Embryonic facial prominence (tissue), 1 donor: ENCODE measurements around the gene RNPEP.
"Not testable (repeated sequence)": the region's sequence is repeated elsewhere in the genome, so short reads cannot be mapped to it uniquely, and the experiment has no call there.

Experiments used
- DNase-seq: peaks from one replicate; pipeline ENCODE4 v3.0.0-alpha.2; 2016; ENCODE audit errors: extremely low spot score

The RNPEP gene

GRCh38 chr1:202034683-202035462 is 52.4 kb downstream of the RNPEP start:
- DNase-seq = peak; percentile 45

- DNase-seq = no peak
These were observed 54.3 kb downstream of the RNPEP start for GRCh38 chr1:202036595-202037387.

GRCh38 chr1:202037706-202038296 is 55.4 kb downstream of the RNPEP start:
- DNase-seq = no peak

- no peak for DNase-seq
These were observed 56.4 kb downstream of the RNPEP start for GRCh38 chr1:202038688-202039346.

DNA sequence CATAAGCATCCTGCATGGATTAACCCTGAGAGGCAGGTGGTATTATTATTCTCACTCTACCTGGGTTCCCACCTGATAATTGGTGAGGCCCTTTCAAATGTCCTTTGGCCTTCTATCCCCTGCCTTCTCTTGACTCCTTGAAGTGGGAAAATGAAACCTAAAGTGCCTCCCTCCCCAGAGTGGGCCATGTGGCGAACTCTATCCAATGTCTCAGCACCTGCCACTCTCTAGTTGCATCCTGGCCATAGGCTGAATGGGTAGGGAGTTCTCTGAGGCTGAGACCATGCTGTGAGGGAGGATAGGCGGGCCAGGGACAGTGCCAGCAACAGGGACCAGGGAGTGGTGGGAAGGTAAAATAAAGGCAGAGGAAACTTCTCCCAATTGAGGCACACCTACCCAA is 63.3 kb downstream of the RNPEP start:
- no peak for DNase-seq

DNA sequence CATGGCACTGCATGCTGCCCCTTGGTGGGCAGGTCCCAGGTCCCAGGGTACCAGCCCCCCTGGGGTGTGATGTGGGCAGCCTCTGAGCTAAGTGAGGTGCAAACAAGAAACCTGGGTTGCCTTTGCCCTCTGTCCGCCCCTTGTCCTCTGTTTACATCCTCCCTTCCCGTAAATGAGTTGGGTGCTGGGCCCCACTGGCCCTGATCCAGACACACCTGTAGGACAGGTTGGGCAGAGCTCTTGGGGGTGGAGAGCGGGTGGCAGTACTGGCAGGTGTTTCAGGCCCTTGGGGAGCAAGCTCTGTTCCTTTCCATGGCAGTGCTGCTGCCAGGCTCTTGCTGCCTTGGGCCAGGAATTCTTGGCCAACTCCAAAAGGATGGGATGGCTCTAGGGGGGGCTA is 63.8 kb downstream of the RNPEP start:
- DNase-seq = no peak

- DNase-seq = no peak
These were observed 64.6 kb downstream of the RNPEP start for GRCh38 chr1:202046748-202047708.

DNA sequence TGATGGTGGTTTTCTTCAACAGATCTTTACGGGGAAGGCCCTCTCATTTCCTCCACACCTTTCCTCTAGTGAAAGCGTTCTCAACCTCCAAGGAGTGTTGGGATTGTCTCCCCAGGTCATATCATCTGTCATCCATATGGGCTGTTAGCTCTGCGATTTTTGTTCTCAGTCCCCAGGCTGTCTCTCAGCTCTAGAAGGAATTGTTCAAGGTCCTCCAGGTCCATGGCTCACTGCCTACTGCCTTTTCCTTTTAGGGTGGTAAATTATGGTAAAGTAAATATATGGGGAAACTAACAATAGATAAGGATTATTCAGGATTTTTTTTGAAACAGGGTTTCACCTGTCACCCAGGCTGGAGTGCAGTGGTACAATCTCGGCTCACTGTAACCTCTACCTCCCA is 65.5 kb downstream of the RNPEP start:
- no peak for DNase-seq

GRCh38 chr1:202049129-202049528 is 66.7 kb downstream of the RNPEP start:
- DNase-seq = no peak

DNA sequence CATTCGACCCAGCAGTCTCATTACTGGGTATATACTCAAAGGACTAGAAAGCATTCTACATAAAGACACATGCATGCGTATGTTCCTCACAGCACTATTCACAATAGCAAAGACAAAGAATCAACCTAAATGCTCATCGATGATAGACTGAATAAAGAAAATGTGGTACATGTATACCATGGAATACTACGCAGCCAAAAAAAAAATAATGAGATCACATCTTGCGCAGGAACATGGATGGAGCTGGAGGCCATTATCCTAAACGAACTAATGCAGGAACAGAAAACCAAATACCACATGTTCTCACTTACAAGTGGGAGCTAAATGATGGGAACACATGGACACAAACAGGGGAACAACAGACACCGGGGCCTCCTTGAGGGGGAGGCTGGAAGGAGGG is 71.6 kb downstream of the RNPEP start:
- no peak for DNase-seq

- not testable (repeated sequence) for DNase-seq
These were observed 72.2 kb downstream of the RNPEP start for GRCh38 chr1:202054673-202055072.
